ENCODE measurements around the gene SAMD5.

- TF ChIP-seq CTCF (IDR thresholded peaks at IDR 0.05) (no peak), EP300 (IDR thresholded peaks at IDR 0.05) (no peak)
These were observed 38.9 kb downstream of the SAMD5 start for GRCh38 chr6:147547369-147547902.
